Measurements from ENCODE around the gene GNB1L.

- no peak for TF ChIP-seq CTCF (IDR thresholded peaks at IDR 0.05)
- no peak for TF ChIP-seq POLR2A (IDR thresholded peaks at IDR 0.05)
Measured at GRCh38 chr22:19904174-19904856, 49.6 kb upstream of the GNB1L start.
